Upper lobe of right lung (tissue), 1 donor: ENCODE measurements around the gene TAMALIN. TPM values are rescaled to one million over a fixed set of nuclear protein-coding genes. Genes with fewer than 3 reads are reported as not detected.
A peak's percentile ranks its signal among the peaks of the same experiment; 100 is the strongest.

Source experiments
- ATAC-seq: fragments of 200-7000 bp; cut with Tn5 transposase; one replicate; pipeline ENCODE4 v1.9.1; 2020; ENCODE audit warnings: mild to moderate bottlenecking, moderate library complexity
- DNase-seq: peaks from one replicate; pipeline ENCODE4 v3.0.0-alpha.2; 2020
- H3K27ac ChIP-seq: fragments of 200-600 bp; one replicate; pipeline ENCODE4 v1.8.0; 2022
- H3K27me3 ChIP-seq: fragments of 200-600 bp; one replicate; pipeline ENCODE4 v1.8.0; 2022; ENCODE audit warnings: mild to moderate bottlenecking
- H3K36me3 ChIP-seq: fragments of 200-600 bp; one replicate; pipeline ENCODE4 v1.8.0; 2022
- H3K4me1 ChIP-seq: fragments of 200-600 bp; one replicate; pipeline ENCODE4 v1.8.0; 2022
- H3K4me3 ChIP-seq: fragments of 200-600 bp; one replicate; pipeline ENCODE4 v1.8.0; 2022; ENCODE audit warnings: mild to moderate bottlenecking
- H3K9me3 ChIP-seq: fragments of 200-600 bp; one replicate; pipeline ENCODE4 v1.8.0; 2022
- CTCF ChIP-seq: fragments of 200-600 bp; IDR thresholded peaks from one replicate; pipeline ENCODE4 v1.8.0; 2022; ENCODE audit warnings: antibody characterized with exemption
- intact Hi-C: fragments of 100-400 bp; cut with DNase I; formaldehyde crosslinking; loops from one replicate; pipeline ENCODE4 v1.11.0; 2022
- total RNA-seq: library from RNA; stranded (reverse); fragmentation: NEBNext Ultra II Directional; extraction: Animal tissue kit (Norgen Biotek cat#: 25700); gene quantifications from one replicate; pipeline ENCODE4 v1.2.1, GENCODE V29; 2021
- donor health status: DM: no; HTN: yes; CAD: no; lungs with severe emphysema.

Gene TAMALIN
- total RNA-seq, 1 donor from 2014 or later, result 199 TPM

- peaks cover 14% of the 10 kb centered on the region for H3K4me1 ChIP-seq
- H3K4me3 ChIP-seq, result no peak overlapping the region
- peaks cover 36% of the 10 kb centered on the region for H3K36me3 ChIP-seq
- H3K9me3 ChIP-seq, result no peaks in the 10 kb centered on the region
- DNase-seq, result no peak
- no peak for TF ChIP-seq CTCF
- H3K27me3 ChIP-seq, result no peaks in the 10 kb centered on the region
- H3K27ac ChIP-seq, result no peak overlapping the region
- intact Hi-C loops, result no loop called here
- no peak for ATAC-seq
These were observed 8.8 kb downstream of the TAMALIN start for GRCh38 chr12:52015532-52016041.

- TF ChIP-seq CTCF, result no peak
- ATAC-seq (no peak), DNase-seq (no peak)
- Histone ChIP-seq H3K27me3 (no peaks in the 10 kb centered on the region), H3K27ac (no peak overlapping the region), H3K36me3 (peaks cover 15% of the 10 kb centered on the region), H3K4me3 (no peak overlapping the region), H3K9me3 (no peaks in the 10 kb centered on the region), H3K4me1 (peaks cover 14% of the 10 kb centered on the region)
- intact Hi-C loops, result no loop called here
These were observed 11.8 kb downstream of the TAMALIN start for GRCh38 chr12:52018433-52019112.

GRCh38 chr12:52019113-52019770, 12.5 kb downstream of the TAMALIN start:
- H3K9me3 ChIP-seq, result no peaks in the 10 kb centered on the region
- no peak overlapping the region for H3K4me3 ChIP-seq
- H3K4me1 ChIP-seq, result peaks cover 19% of the 10 kb centered on the region
- DNase-seq, result no peak
- no peak for ATAC-seq
- H3K36me3 ChIP-seq, result peaks cover 9% of the 10 kb centered on the region
- no peaks in the 10 kb centered on the region for H3K27me3 ChIP-seq
- no peak overlapping the region for H3K27ac ChIP-seq
- intact Hi-C loops, result no loop called here
- TF ChIP-seq CTCF, result no peak

- DNase-seq, result peak; percentile 73
- H3K9me3 ChIP-seq, result no peaks in the 10 kb centered on the region
- H3K4me3 ChIP-seq, result no peak overlapping the region
- H3K4me1 ChIP-seq, result peaks cover 27% of the 10 kb centered on the region
- intact Hi-C loops, result no loop called here
- H3K27me3 ChIP-seq, result no peaks in the 10 kb centered on the region
- TF ChIP-seq CTCF, result peak; percentile 72
- H3K36me3 ChIP-seq, result no peaks in the 10 kb centered on the region
- no peak overlapping the region for H3K27ac ChIP-seq
- ATAC-seq, result peak; percentile 38
These were observed 14.0 kb downstream of the TAMALIN start for GRCh38 chr12:52020539-52021336.

- peak overlapping the region; percentile 48 for H3K4me3 ChIP-seq
- intact Hi-C loops, result no loop called here
- no peaks in the 10 kb centered on the region for H3K27me3 ChIP-seq
- no peaks in the 10 kb centered on the region for H3K9me3 ChIP-seq
- TF ChIP-seq CTCF, result no peak
- ATAC-seq, result peak; percentile 1
- no peak for DNase-seq
- H3K27ac ChIP-seq, result peak overlapping the region; percentile 42
- no peaks in the 10 kb centered on the region for H3K36me3 ChIP-seq
- peaks cover 33% of the 10 kb centered on the region for H3K4me1 ChIP-seq
These were observed 16.1 kb downstream of the TAMALIN start for GRCh38 chr12:52022841-52023181.
